Mucosa of descending colon (tissue), 3 donors: Measurements from ENCODE around the gene MICU1. TPM values are rescaled to one million over a fixed set of nuclear protein-coding genes. Genes with fewer than 3 reads are reported as not detected.

ENCODE experiments used
- ATAC-seq: fragments of 200-7000 bp; cut with Tn5 transposase; one replicate; pipeline ENCODE4 v1.9.1; 2020; ENCODE audit warnings: mild to moderate bottlenecking, moderate library complexity
- DNase-seq, 3 donors: peaks; one replicate each; pipeline ENCODE4 v3.0.0-alpha.2; 2020
- H3K36me3 ChIP-seq: fragments of 200-600 bp; one replicate; pipeline ENCODE4 v1.8.0; 2021; ENCODE audit warnings: low read depth, mild to moderate bottlenecking
- H3K4me1 ChIP-seq: fragments of 200-600 bp; one replicate; pipeline ENCODE4 v1.8.0; 2021; ENCODE audit warnings: low read depth, mild to moderate bottlenecking
- H3K4me3 ChIP-seq: fragments of 200-600 bp; one replicate; pipeline ENCODE4 v1.8.0; 2021; ENCODE audit warnings: mild to moderate bottlenecking
- H3K9me3 ChIP-seq: fragments of 200-600 bp; one replicate; pipeline ENCODE4 v1.8.0; 2021; ENCODE audit warnings: mild to moderate bottlenecking
- CTCF ChIP-seq: fragments of 200-600 bp; IDR thresholded peaks from one replicate; pipeline ENCODE4 v1.8.0; 2022; ENCODE audit warnings: antibody characterized with exemption, mild to moderate bottlenecking
- intact Hi-C, 2 donors: fragments of 100-400 bp; cut with DNase I in 1 of 2; cut with micrococcal nuclease in 1 of 2; formaldehyde crosslinking; loops; one replicate each; pipeline versions ENCODE4 v1.11.0 to v1.11.1; 2022; cut with DNase I, micrococcal nuclease
- total RNA-seq, 3 donors: library from RNA; stranded (reverse); fragmentation: NEBNext Ultra II Directional in 2 of 3; extraction: Animal tissue kit (Norgen Biotek cat#: 25700) in 2 of 3; gene quantifications; one replicate each; pipeline versions ENCODE4 v1.2.1 to v1.2.4, GENCODE V29; 2021 to 2023
- donor health status: DM: no; HTN: no; CAD: no; lungs with moderate emphysema.
- donor health status: DM: no; HTN: no; CAD: no.
- donor health status: DM: no; HTN: yes; CAD: no.

The MICU1 gene
- total RNA-seq, 3 donors from 2014 or later: 38.6 to 45.3 (median 45.0) TPM

GRCh38 chr10:72610466-72610865 is 15.4 kb downstream of the MICU1 start:
- no peaks in the 10 kb centered on the region for H3K9me3 ChIP-seq
- H3K4me1 ChIP-seq: no peaks in the 10 kb centered on the region
- TF ChIP-seq CTCF: no peak
- no peak for DNase-seq
- H3K4me3 ChIP-seq: no peak overlapping the region
- H3K36me3 ChIP-seq: no peaks in the 10 kb centered on the region
- ATAC-seq: no peak
- intact Hi-C loops: no loop called here

- no peak for TF ChIP-seq CTCF
- DNase-seq (no peak), ATAC-seq (no peak)
- no peaks in the 10 kb centered on the region for H3K9me3 ChIP-seq
- H3K36me3 ChIP-seq: no peaks in the 10 kb centered on the region
- intact Hi-C loops: no loop called here
- no peak overlapping the region for H3K4me3 ChIP-seq
- H3K4me1 ChIP-seq: no peaks in the 10 kb centered on the region
These were observed 20.8 kb downstream of the MICU1 start for GRCh38 chr10:72605122-72605521.

- TF ChIP-seq CTCF: no peak
- no peak for DNase-seq
- Histone ChIP-seq H3K4me1 (no peaks in the 10 kb centered on the region), H3K4me3 (no peak overlapping the region), H3K9me3 (no peaks in the 10 kb centered on the region), H3K36me3 (no peaks in the 10 kb centered on the region)
- no peak for ATAC-seq
- intact Hi-C loops: no loop called here
These were observed 24.7 kb downstream of the MICU1 start for GRCh38 chr10:72601144-72601543.

GRCh38 chr10:72598769-72599701 is 26.8 kb downstream of the MICU1 start:
- Histone ChIP-seq H3K36me3 (no peaks in the 10 kb centered on the region), H3K4me1 (no peaks in the 10 kb centered on the region), H3K4me3 (no peak overlapping the region), H3K9me3 (no peaks in the 10 kb centered on the region)
- DNase-seq: no peak
- no peak for TF ChIP-seq CTCF
- intact Hi-C loops: no loop called here
- ATAC-seq: no peak

- H3K36me3 ChIP-seq: no peaks in the 10 kb centered on the region
- no peak for ATAC-seq
These were observed 28.0 kb downstream of the MICU1 start for GRCh38 chr10:72597897-72598296.

More at GRCh38 chr10:72597897-72598296, 28.0 kb downstream of the MICU1 start:
- no peak overlapping the region for H3K4me3 ChIP-seq
- TF ChIP-seq CTCF: no peak
- no peak for DNase-seq
- H3K4me1 ChIP-seq: no peaks in the 10 kb centered on the region
- intact Hi-C loops: no loop called here
- H3K9me3 ChIP-seq: no peaks in the 10 kb centered on the region
